HL-60/S4 (cell line): ENCODE measurements around the gene SLC24A3.

Source experiments
- in situ Hi-C: fragments of 300-500 bp; cut with MboI; formaldehyde crosslinking; loops from 2 replicates; pipeline ENCODE4 v1.14.3; 2022; ENCODE audit warnings: low sequenced_read_pairs

Gene SLC24A3

DNA sequence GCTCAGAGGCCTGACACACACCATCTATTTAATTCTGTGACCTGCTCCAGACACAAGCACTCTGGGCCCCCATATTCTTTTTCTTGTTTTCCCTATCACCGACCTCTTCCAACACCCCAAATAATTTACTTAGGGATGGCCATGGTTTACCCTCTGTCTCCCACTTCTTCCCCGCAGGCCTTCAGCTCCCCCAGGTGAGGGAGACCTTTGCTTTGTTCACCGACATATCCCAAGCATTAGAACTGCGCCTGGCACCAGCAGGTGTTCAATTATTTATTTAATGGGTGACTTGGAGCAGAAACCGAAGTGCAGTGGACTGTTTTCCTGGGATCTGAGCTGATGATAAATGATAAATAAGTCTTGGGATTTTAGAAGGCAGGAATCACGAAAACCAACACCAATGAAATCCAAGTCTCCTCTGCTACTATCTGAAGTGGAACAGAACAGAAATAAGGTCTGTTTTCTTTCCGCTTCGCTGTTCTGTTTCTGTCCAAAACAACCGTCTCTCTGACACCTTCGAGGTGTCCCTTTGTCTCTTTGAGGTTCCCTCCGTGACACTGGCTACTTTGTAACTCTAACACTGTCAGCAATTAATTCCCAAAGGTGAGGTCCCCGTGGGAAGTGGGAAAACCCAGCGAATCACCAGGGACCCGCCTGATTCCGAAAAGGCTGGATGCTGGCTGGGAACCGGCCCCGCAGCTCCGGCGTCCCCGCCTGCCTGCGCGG lies 544.5 kb downstream of the SLC24A3 start:
- in situ Hi-C loops: no loop called here

DNA sequence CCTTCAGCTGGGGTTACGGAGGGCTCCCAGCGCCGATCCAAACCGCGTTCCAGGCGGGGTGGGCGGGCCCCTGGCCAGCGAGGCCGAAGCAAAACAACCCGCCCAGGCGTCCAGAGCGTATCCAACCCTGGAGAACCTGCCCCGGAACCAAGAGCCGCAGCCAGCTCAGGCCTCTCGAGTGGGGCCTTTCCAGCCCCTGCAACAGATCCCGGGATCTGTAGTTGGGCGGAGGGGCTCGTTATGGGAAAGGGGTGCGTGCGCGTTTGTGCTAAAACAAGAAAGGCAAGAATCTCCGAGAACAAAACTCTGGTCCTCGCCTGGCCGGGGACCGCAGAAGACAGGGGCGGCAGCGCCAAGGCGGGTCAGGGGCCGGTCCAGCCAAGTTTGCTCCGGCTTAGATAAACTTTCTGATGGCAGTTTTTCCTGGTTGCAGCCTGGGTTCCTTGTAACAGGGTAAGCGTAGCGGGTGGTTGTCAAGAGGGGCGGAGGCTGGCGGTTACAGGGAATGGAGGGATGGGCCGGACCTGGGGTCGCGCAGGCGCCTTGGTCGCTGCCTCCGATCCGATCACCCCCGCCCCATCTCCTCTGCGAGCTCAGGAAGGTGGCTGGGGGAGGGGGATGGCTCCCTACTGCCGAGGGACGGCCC lies 545.2 kb downstream of the SLC24A3 start:
- in situ Hi-C loops: no loop called here

DNA sequence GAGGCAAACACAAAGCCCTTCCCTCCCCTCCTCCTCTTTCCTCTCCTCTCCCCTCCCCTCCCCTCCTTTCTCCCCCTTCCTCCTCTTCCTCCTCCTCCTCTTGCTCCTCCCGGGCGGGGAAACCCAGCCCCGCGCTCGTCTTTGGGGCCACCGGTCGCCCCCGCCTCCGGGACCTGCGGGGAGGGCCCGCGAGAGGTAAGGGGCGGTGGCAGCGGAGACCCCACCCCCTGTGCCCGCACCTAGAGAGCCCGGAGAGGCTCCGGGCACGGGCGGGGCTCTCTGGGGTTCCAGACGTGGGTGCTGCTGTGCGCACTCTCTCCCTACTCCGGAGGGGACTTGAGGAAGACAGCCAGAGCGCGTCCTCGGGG lies 545.7 kb downstream of the SLC24A3 start, which contains the start of gene RIN2:
TSS of gene RIN2 (plus strand) at position 126 of the 368 bp plus-strand sequence. CDS start 131,344 bp downstream, outside the sequence.
- in situ Hi-C loops: no loop called here

DNA sequence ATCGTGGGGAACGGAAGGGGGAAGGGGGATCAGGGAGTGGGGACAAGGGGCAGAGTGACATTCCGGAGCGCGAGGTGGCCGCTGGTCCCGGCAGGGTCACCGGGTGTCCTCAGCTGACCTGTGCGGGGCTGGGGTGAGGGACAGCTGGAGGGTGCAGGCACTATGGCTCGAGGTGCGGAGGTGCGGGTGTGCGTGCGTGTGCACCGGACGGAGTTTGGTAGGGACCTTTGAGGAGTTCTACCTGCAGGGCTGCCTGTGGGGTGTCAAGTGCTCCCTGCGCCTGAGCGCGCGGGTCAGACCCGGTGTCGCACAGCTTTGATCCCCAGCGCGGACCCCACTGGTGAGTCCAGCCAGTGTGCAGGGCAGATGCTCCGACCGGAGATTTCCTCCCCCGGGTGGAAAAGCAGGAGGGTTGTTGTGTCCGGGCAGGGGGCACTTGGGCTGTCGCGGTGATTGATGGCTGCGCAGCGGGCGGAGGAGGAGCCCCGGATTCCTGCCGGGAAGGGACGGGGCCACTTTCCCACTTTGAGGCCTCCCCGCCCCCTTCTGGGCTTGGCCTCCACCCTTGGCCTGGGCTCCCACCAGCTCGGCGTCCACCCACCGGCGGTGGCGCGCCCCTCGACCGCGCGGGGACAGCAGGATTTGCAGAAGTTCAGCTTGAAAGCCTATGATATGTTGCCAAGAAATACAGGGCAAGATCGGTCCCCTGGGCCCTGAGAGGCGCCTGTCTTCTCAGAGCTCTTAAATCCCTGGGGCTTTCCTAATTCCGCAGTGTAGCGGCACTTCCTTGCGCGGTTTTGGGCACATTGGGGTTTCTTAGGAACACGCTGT lies 546.3 kb downstream of the SLC24A3 start:
- in situ Hi-C loops: no loop called here

DNA sequence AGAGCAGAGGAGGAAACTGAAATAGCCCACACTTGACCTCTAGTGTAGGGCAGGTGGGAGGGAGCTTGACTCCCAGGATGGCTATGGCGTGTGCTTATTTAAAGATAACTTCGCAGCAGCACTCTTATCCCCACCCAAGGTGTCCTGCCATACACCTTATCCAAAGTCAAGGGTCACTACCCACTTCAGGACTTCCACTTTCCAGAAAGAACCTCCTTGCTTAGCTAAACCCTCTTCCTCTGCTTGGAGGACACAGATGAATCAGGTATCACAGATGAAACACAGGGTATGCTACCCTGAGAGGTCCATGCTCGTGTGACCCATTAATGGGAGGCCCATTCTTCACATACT lies 547.9 kb downstream of the SLC24A3 start:
- in situ Hi-C loops: no loop called here

DNA sequence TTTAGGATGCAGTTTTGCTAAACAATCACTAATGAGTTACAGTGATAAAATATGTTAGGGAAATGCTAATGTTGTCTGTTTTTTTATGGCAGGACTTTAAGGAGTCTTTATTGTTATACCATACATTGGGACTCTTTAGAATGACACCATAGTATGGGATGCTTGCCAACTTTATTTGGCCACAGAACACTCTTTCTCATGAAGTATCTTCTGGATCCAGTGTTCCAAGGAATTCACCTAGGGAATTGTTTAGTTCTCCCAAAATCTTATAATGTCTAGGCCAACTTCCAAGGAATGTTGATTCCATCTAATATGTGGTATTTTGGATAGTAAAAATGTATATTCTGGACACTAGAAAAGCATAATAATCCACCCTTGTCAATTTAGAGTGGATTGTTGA lies 548.9 kb downstream of the SLC24A3 start:
- in situ Hi-C loops: no loop called here

DNA sequence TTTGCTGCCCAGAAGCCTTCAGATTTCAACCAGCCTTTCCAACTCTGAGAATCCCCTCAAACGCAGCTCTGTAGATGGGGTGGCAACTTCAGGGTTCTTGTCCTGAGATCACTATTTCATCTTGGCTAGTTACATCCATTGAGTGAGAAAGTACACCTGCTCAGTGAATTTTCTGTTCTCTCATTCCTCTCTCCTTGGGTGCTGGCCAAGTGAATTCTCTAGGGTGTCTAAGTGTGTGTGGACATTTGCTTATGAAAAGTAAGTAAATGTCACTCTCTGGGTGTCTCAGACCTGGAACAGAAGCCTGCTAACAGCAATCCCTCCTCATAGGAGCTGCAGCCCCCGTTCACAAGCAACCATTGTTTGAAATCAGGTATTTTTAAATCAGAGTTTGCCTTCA lies 549.4 kb downstream of the SLC24A3 start:
- in situ Hi-C loops: no loop called here

DNA sequence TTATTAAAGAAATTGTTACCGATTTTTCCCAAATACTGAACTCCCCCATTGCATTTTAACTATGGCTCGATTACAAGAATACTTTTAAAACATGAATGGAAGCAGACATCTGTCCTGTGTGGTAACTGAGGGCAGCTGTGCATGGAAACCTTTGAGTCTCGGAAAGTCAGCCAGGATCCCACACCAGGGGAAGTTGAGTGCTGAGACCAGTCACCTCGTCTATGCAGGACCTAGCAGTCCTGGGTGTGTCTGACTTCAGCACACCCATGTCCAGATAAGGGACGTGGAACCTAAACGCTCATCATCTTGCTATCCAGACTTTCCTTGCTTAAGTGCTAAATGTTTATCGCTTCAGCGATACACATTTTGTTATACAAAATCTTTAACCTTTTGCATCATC lies 551.8 kb downstream of the SLC24A3 start:
- in situ Hi-C loops: no loop called here

DNA sequence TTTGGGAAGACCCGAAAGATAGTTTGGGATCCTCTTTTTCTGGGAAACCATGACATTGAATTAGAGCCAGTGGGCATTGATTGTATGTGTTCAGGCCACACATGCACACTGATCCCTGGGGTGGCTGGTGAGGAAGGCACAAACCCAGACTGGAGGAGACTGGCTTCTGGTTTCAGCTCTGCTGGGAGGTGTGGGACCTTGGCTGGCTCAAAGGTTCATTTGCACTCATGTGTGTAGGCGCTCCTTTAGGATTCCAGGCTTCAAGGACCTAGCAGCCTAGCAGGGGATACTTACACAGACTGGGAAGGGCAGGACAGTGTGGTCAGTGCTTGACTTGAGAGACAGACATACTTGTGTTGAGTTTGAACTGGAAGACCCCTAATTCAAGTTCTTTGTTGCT lies 552.8 kb downstream of the SLC24A3 start:
- in situ Hi-C loops: no loop called here

DNA sequence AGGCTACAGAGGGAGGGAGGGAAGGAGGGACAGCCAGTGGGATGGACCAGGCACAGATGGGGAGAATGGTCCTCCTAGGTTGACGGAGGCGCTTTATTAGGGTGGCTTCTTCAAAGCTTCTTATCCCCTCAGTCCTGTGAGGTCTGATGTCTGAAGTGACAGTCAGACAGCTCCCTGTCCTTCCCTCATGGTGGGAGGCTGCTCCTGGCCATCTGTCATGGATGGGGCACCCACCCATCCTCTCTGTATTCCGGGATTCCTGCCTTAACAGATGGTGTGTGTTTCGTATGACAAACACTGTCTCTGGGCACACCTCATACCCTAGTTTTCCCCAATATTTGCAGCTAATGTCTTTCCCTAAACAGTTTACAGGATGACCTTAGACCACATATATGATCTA lies 553.5 kb downstream of the SLC24A3 start:
- in situ Hi-C loops: no loop called here

DNA sequence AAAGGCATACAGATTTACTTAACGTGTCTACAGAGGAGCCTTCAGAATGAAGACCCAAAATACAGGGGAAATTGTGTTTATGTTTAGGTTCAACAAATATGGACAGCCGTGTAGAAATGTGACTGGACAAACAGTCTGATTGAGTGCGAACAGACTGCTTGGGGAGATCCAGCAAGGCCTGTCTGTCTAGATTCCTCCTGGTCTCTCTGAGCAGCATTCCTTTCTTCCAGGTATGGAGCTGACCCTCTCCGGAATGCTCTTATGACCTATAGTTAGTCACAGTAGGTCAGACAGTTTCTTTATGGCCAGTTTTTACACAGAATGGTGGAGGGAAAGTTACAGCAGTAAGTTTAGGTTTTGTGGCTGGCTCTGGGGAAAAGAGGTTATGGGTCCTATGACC lies 554.6 kb downstream of the SLC24A3 start:
- in situ Hi-C loops: no loop called here

DNA sequence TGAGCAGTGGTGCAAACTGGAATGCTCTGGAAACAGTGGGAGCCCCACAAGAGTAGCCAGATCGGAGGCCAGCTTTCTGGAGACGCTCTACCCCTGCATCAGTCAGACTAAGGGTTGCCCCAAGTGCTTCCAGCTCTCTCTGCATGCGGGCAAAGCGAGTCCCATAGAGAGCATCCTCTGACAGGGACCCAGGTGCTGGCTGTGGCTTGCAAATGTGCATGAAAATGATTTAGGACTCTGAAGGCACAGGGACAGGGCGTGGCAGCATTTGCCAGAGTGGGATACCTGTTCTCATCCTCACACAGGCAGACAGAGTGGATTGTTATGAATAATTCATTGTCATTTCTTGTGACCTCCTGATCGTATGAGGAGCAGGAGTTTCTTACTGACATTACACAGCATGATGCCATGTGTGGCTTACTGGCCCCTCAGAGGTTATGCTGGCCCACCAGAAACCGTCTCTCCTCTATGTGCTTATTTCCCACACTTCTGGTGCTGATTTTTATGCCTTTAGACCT lies 555.9 kb downstream of the SLC24A3 start:
- in situ Hi-C loops: no loop called here

DNA sequence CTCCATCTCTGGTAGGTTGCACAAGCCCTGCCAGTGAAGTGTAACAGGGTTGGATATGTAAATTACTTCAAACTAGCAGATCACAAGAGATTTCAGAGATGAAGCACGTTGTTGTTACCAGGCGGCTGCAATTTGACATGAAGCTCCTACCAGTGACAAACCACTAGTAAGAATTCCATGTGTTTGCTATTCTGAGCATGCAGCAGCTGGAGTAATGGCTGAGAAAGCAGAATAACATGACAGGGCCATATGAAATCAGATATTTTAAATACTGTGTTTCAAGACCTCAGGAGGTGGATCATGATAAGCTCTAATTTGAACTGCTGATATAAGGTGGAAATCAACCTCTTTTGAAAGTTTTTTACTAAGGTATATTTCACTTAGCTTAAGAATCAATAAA lies 557.1 kb downstream of the SLC24A3 start:
- in situ Hi-C loops: no loop called here

DNA sequence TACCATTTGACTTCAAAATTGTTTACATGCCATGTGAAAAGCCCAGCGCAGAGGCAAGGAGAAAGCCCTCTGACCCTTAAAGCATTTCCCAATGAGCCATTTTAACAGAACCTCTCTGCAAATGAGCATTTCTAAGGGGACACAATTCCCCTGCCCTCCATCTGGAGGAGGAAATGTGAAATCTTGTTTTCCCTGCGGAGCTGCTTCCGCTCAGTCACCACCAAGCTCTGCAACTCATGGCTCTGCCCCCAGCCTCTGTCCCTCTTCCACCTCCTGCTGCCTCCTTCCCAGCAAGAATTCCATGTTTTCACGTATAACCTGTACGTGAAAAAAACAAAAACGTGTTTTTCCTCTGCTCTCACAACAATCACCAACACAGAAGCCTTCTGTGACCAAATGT lies 557.9 kb downstream of the SLC24A3 start:
- in situ Hi-C loops: no loop called here

DNA sequence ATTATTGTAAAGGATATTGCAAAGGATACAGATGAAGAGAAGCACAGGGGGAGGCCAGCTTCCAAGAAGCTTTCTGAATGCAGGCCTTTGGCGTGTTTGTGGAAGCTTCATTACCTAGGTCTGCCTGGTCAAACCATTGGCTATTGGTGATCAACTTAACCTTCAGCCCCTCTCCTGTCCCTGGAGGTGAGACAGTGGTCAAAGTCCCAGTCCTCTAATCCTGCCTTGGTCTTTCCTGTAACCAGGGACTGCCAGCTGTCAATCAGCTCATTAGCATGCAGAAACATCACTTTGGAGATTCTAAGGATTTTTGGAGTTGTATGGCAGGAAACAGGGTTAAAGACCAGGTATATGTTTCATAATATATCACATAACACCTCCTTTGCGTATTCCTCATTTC lies 558.6 kb downstream of the SLC24A3 start:
- in situ Hi-C loops: no loop called here
